Ishikawa (cell line): ENCODE data around the gene SMCO4.

ENCODE experiments used
- CEBPB ChIP-seq: IDR thresholded peaks from 2 replicates; pipeline ENCODE4 v1.6.1; 2012
- CREB1 ChIP-seq: IDR thresholded peaks from 2 replicates; pipeline ENCODE4 v1.6.1; 2012; ENCODE audit warnings: low read depth
- EGR1 ChIP-seq: IDR thresholded peaks from 2 replicates; pipeline ENCODE4 v1.6.1; 2012
- EP300 ChIP-seq: IDR thresholded peaks from 2 replicates; pipeline ENCODE4 v1.6.1; 2012; ENCODE audit warnings: borderline replicate concordance
- FOXM1 ChIP-seq: IDR thresholded peaks from 2 replicates; pipeline ENCODE4 v1.6.1; 2012; ENCODE audit warnings: low read depth, borderline replicate concordance
- NFIC ChIP-seq: IDR thresholded peaks from 2 replicates; pipeline ENCODE4 v1.6.1; 2012
- RAD21 ChIP-seq: IDR thresholded peaks from 2 replicates; pipeline ENCODE4 v1.6.1; 2012; ENCODE audit warnings: low read depth
- TAF1 ChIP-seq: IDR thresholded peaks from 2 replicates; pipeline ENCODE4 v1.6.1; 2012; ENCODE audit warnings: low read depth, mild to moderate bottlenecking
- TCF12 ChIP-seq: IDR thresholded peaks from 2 replicates; pipeline ENCODE4 v1.6.1; 2012; ENCODE audit warnings: low read depth
- TEAD4 ChIP-seq: IDR thresholded peaks from 2 replicates; pipeline ENCODE4 v1.6.1; 2012
- USF1 ChIP-seq: IDR thresholded peaks from 2 replicates; pipeline ENCODE4 v1.6.1; 2012
- YY1 ChIP-seq: IDR thresholded peaks from 2 replicates; pipeline ENCODE4 v1.6.1; 2012; ENCODE audit warnings: low read depth
- ZBTB7A ChIP-seq: IDR thresholded peaks from 2 replicates; pipeline ENCODE4 v1.6.1; 2012; ENCODE audit warnings: low read depth
- TF ChIP-seq, protein P1 (sequence below): IDR thresholded peaks from 2 replicates; pipeline ENCODE4 v1.6.1; 2012
- TF ChIP-seq, protein P2 (sequence below): IDR thresholded peaks from 2 replicates; pipeline ENCODE4 v1.6.1; 2012; ENCODE audit warnings: low read depth, mild to moderate bottlenecking

Gene SMCO4

GRCh38 chr11:93494357-93494756 lies 48.8 kb downstream of the SMCO4 start:
- TF ChIP-seq, protein P1, sequence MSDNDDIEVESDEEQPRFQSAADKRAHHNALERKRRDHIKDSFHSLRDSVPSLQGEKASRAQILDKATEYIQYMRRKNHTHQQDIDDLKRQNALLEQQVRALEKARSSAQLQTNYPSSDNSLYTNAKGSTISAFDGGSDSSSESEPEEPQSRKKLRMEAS, result peak; percentile 75
- peak; percentile 96 for TF ChIP-seq TEAD4
- peak; percentile 29; the same call in 1 of the 2 replicates for TF ChIP-seq RAD21
- no peak for TF ChIP-seq CREB1
- peak; percentile 62 for TF ChIP-seq USF1
- TF ChIP-seq CEBPB, result peak; percentile 57
- TF ChIP-seq, protein P2, sequence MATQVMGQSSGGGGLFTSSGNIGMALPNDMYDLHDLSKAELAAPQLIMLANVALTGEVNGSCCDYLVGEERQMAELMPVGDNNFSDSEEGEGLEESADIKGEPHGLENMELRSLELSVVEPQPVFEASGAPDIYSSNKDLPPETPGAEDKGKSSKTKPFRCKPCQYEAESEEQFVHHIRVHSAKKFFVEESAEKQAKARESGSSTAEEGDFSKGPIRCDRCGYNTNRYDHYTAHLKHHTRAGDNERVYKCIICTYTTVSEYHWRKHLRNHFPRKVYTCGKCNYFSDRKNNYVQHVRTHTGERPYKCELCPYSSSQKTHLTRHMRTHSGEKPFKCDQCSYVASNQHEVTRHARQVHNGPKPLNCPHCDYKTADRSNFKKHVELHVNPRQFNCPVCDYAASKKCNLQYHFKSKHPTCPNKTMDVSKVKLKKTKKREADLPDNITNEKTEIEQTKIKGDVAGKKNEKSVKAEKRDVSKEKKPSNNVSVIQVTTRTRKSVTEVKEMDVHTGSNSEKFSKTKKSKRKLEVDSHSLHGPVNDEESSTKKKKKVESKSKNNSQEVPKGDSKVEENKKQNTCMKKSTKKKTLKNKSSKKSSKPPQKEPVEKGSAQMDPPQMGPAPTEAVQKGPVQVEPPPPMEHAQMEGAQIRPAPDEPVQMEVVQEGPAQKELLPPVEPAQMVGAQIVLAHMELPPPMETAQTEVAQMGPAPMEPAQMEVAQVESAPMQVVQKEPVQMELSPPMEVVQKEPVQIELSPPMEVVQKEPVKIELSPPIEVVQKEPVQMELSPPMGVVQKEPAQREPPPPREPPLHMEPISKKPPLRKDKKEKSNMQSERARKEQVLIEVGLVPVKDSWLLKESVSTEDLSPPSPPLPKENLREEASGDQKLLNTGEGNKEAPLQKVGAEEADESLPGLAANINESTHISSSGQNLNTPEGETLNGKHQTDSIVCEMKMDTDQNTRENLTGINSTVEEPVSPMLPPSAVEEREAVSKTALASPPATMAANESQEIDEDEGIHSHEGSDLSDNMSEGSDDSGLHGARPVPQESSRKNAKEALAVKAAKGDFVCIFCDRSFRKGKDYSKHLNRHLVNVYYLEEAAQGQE, result no peak
- TF ChIP-seq FOXM1, result 0 out of 2 replicates have a peak, but pooled peaks have one; percentile 35
- 0 out of 2 replicates have a peak, but pooled peaks have one; percentile 44 for TF ChIP-seq YY1
- TF ChIP-seq EP300, result peak; percentile 90
- no peak for TF ChIP-seq TAF1
- no peak for TF ChIP-seq ZBTB7A
- no peak for TF ChIP-seq EGR1
- TF ChIP-seq TCF12, result peak; percentile 91
- peak; percentile 92 for TF ChIP-seq NFIC

- no peak for TF ChIP-seq TEAD4
- TF ChIP-seq NFIC, result no peak
Observed at GRCh38 chr11:93493252-93493897, 49.8 kb downstream of the SMCO4 start.

- TF ChIP-seq FOXM1 (no peak), YY1 (no peak)
Observed at GRCh38 chr11:93492464-93493251, 50.5 kb downstream of the SMCO4 start.

- TF ChIP-seq NFIC (no peak), USF1 (no peak), FOXM1 (no peak), EP300 (no peak), CEBPB (no peak), EGR1 (no peak), YY1 (no peak), TAF1 (no peak), ZBTB7A (no peak), TCF12 (no peak), RAD21 (no peak), CREB1 (no peak)
- TF ChIP-seq, protein P1, result no peak
- TF ChIP-seq, protein P2, result no peak
Observed at GRCh38 chr11:93491973-93492372, 51.2 kb downstream of the SMCO4 start.

- no peak for TF ChIP-seq YY1
- no peak for TF ChIP-seq RAD21
- TF ChIP-seq CEBPB, result no peak
- TF ChIP-seq, protein P2, result no peak
Observed at GRCh38 chr11:93490996-93491618, 52.1 kb downstream of the SMCO4 start.
